Lower lobe of right lung (tissue), 2 donors: Measurements from ENCODE around the gene HLA-A. TPM values are rescaled to one million over a fixed set of nuclear protein-coding genes. Genes with fewer than 3 reads are reported as not detected.

Experiments used
- ATAC-seq, 2 donors: fragments of 200-7000 bp; cut with Tn5 transposase; one replicate each; pipeline ENCODE4 v1.9.1; 2020 to 2022; ENCODE audit warnings: mild to moderate bottlenecking in 2 of 2, moderate library complexity in 2 of 2
- DNase-seq: peaks from one replicate; pipeline ENCODE4 v3.0.0-alpha.2; 2020
- H3K27ac ChIP-seq: fragments of 200-600 bp; one replicate; pipeline ENCODE4 v1.8.0; 2022
- H3K27me3 ChIP-seq: fragments of 200-600 bp; one replicate; pipeline ENCODE4 v1.8.0; 2022; ENCODE audit warnings: low read depth
- H3K36me3 ChIP-seq: fragments of 200-600 bp; one replicate; pipeline ENCODE4 v1.8.0; 2022; ENCODE audit warnings: mild to moderate bottlenecking
- H3K4me1 ChIP-seq: fragments of 200-600 bp; one replicate; pipeline ENCODE4 v1.8.0; 2022
- H3K4me3 ChIP-seq: fragments of 200-600 bp; one replicate; pipeline ENCODE4 v1.8.0; 2022; ENCODE audit warnings: mild to moderate bottlenecking
- H3K9me3 ChIP-seq: fragments of 200-600 bp; one replicate; pipeline ENCODE4 v1.8.0; 2022
- CTCF ChIP-seq: fragments of 200-600 bp; IDR thresholded peaks from one replicate; pipeline ENCODE4 v1.8.0; 2022; ENCODE audit warnings: antibody characterized with exemption, mild to moderate bottlenecking
- intact Hi-C: fragments of 100-400 bp; cut with DNase I; formaldehyde crosslinking; loops from one replicate; pipeline ENCODE4 v1.11.0; 2022
- total RNA-seq: library from RNA; stranded (reverse); fragmentation: NEBNext Ultra II Directional; extraction: Animal tissue kit (Norgen Biotek cat#: 25700); gene quantifications from one replicate; pipeline ENCODE4 v1.2.1, GENCODE V29; 2021
- donor health status: DM: no; HTN: yes; CAD: no; lungs with severe emphysema.

Gene HLA-A
- total RNA-seq, 1 donor from 2014 or later: 1,064 TPM

GRCh38 chr6:29935273-29935955, 6.9 kb upstream of the HLA-A start:
- Histone ChIP-seq H3K27ac (no peak overlapping the region), H3K36me3 (no peaks in the 10 kb centered on the region), H3K9me3 (no peaks in the 10 kb centered on the region), H3K4me3 (no peak overlapping the region), H3K4me1 (no peaks in the 10 kb centered on the region), H3K27me3 (no peaks in the 10 kb centered on the region)
- intact Hi-C loops: no loop called here
- ATAC-seq (no peak), DNase-seq (no peak)
- no peak for TF ChIP-seq CTCF

DNA sequence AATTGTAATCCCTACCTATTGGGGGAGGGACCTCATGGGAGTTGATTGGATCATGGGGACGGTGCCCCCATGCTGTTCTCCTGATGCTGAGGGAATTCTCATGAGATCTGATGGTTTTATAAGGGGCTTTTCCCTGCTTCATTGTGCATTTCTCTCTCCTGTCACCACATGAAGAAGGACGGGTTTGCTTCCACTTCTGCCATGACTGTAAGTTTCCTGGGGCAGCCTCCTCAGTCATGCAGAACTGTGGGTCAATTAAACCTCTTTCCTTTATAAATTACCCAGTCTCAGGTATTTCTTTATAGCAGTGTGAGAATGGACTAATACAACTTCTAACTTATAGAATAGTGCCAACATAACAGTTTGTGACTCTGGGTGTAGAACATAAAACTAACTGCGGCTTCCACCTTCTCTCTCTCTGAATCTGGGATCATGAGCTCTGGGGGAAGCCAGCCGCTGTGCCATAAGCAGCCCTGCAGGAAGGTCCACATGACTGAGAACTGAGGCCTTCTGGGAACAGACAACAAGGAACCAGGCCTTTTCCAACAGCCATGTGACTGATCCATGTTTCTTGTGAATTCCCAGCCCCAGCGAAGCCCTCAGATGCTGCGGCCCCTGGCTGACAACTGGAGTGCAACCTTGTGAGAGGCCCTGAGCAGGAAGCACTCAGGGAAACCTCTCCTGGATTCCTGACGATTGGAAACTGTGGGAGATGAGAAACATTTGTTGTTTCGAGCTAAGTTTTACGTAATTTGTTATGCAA, 3.4 kb upstream of the HLA-A start:
- Histone ChIP-seq H3K36me3 (no peaks in the 10 kb centered on the region), H3K4me1 (no peaks in the 10 kb centered on the region), H3K9me3 (no peaks in the 10 kb centered on the region), H3K27ac (no peak overlapping the region), H3K27me3 (no peaks in the 10 kb centered on the region), H3K4me3 (no peak overlapping the region)
- no peak for DNase-seq
- TF ChIP-seq CTCF: no peak
- intact Hi-C loops: no loop called here
- no peak for ATAC-seq

- H3K4me1 ChIP-seq: no peaks in the 10 kb centered on the region
- H3K27me3 ChIP-seq: no peaks in the 10 kb centered on the region
- TF ChIP-seq CTCF: no peak
- ATAC-seq (peak in 1 of 2 donors; percentile 4), DNase-seq (no peak)
- H3K27ac ChIP-seq: no peak overlapping the region
- intact Hi-C loops: no loop called here
- peaks cover 4% of the 10 kb centered on the region for H3K36me3 ChIP-seq
- H3K9me3 ChIP-seq: no peaks in the 10 kb centered on the region
- no peak overlapping the region for H3K4me3 ChIP-seq
Observed at GRCh38 chr6:29941016-29941415, 1.3 kb upstream of the HLA-A start.

- peak overlapping the region; percentile 85 for H3K27ac ChIP-seq
- no peak for ATAC-seq
Observed at GRCh38 chr6:29941471-29941870, 861 bp upstream of the HLA-A start.

DNA sequence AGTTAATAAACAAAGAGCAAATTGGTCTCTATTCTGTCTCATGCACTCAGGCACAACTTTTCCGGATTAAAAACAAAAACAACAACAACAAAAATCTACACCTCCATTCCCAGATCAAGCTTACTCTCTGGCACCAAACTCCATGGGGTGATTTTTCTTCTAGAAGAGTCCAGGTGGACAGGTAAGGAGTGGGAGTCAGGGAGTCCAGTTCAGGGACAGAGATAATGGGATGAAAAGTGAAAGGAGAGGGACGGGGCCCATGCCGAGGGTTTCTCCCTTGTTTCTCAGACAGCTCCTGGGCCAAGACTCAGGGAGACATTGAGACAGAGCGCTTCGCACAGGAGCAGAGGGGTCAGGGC, 437 bp upstream of the HLA-A start:
- DNase-seq (no peak), ATAC-seq (peak in 1 of 2 donors; percentile 39)
- H3K36me3 ChIP-seq: peaks cover 4% of the 10 kb centered on the region
- TF ChIP-seq CTCF: no peak
- peak overlapping the region; percentile 57 for H3K4me3 ChIP-seq
- H3K27ac ChIP-seq: peak overlapping the region; percentile 85
- intact Hi-C loops: no loop called here
- H3K4me1 ChIP-seq: no peaks in the 10 kb centered on the region
- no peaks in the 10 kb centered on the region for H3K27me3 ChIP-seq
- H3K9me3 ChIP-seq: no peaks in the 10 kb centered on the region

More at GRCh38 chr6:29941471-29941870, 861 bp upstream of the HLA-A start:
- Histone ChIP-seq H3K27me3 (no peaks in the 10 kb centered on the region), H3K9me3 (no peaks in the 10 kb centered on the region), H3K4me1 (no peaks in the 10 kb centered on the region), H3K36me3 (peaks cover 4% of the 10 kb centered on the region), H3K4me3 (peak overlapping the region; percentile 57)
- no peak for TF ChIP-seq CTCF
- intact Hi-C loops: no loop called here
- DNase-seq: no peak
